COLO668 (cell line): ENCODE results near the gene PINK1.
A peak's percentile ranks its signal among the peaks of the same experiment; 100 is the strongest.
"Not testable (repeated sequence)": the region's sequence is repeated elsewhere in the genome, so short reads cannot be mapped to it uniquely, and the experiment has no call there.

ENCODE experiments used
- DNase-seq: peaks from one replicate; lab custom pipeline; 2025; ENCODE audit not compliant: unreplicated experiment; lab: John Stamatoyannopoulos, UW

PINK1 gene

DNA sequence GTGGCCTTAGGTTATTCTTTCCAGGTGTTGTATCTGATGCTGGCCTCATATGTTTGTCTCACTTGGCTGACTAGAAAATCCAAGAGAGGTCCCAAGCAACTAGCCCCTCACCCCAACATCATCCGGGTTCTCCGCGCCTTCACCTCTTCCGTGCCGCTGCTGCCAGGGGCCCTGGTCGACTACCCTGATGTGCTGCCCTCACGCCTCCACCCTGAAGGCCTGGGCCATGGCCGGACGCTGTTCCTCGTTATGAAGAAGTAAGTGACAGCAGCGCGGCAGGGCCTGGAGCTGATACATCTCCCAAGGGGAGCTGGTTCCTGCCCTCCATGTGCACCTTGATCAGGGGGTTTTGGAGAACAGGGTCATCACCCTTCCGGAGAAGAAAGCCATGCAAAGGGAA lies 11.2 kb downstream of the PINK1 start:
- no peak for DNase-seq

DNA sequence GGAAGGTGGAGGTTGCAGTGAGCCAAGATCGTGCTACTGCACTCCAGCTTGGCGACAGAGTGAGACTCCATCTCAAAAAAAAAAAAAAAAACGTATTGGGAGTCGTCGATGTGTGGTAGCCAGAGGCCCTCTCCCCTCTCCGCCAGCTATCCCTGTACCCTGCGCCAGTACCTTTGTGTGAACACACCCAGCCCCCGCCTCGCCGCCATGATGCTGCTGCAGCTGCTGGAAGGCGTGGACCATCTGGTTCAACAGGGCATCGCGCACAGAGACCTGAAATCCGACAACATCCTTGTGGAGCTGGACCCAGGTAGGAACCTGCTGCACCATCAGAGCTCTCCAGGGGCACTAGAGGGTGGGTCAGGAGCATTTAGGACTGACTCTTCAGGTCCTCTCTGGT lies 12.2 kb downstream of the PINK1 start:
- DNase-seq = no peak

DNA sequence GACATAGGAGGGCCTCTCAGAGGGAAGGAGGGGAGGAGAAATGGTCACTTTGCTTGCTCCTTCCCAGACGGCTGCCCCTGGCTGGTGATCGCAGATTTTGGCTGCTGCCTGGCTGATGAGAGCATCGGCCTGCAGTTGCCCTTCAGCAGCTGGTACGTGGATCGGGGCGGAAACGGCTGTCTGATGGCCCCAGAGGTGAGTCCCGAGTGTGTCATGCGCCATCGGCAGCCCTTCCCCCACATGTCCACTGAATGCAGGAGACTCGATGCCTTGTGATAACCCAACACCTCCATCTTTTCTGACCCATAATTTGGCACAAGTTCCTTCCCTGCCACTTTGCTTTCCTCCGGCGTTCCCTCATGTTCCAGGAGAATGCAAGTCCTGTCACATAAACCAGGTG lies 15.2 kb downstream of the PINK1 start:
- no peak for DNase-seq

DNA sequence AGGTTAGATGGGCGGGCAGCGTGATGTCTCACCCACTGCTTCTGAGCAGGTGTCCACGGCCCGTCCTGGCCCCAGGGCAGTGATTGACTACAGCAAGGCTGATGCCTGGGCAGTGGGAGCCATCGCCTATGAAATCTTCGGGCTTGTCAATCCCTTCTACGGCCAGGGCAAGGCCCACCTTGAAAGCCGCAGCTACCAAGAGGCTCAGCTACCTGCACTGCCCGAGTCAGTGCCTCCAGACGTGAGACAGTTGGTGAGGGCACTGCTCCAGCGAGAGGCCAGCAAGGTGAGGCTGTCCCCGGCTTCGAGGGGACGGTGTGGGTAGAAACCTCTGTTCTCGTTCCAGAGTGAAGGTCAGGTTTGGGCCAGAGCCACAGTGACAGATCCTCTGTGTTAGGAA lies 15.7 kb downstream of the PINK1 start:
- DNase-seq = no peak

DNA sequence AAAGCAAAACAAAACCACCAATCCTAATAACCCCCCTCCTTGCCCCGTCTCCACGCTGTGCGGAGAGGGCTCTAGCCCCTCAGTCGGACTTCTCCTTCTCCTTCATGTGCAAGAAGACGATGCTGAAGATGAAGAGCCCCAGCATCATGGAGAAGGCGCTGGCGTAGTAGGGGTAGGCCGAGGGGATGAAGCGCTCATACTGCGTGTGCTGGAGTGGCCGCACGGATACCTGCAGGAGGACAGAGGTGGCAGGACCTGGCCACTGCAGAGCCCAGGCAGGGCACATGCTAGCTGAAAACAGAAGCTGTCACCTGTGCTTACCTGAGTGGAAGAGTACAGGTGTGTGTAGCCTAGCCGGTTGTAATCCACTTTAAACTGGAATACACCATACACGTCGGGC lies 19.0 kb downstream of the PINK1 start:
- DNase-seq = no peak

DNA sequence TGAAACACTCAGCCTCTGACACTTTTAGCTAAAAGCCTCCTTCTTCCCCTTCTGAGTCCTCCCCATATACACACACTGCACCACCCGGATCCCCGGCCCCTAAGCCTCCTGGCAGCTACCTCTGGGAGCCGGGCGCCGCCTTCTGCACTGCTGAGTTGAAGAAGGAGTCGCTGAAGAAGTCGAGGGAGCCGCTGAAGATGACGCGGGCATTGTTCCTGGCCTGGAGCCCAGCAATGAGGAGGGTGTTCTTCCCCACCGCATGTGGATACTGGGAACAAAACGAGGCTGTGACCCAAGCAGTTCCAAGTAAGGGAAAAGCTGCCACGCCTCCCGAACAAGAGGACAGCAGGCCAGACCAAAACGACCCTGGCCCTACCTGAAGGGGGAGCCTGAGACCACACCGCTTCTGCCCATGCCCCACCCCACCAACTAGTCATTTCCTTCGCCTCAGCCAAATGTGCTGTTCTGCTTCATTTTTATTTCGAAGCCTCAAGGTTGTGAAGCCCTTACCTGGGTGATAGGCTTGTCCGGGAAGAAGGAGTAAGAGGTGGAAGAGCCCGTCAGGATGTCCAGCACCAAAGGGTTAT lies 20.9 kb downstream of the PINK1 start:
- DNase-seq = no peak

DNA sequence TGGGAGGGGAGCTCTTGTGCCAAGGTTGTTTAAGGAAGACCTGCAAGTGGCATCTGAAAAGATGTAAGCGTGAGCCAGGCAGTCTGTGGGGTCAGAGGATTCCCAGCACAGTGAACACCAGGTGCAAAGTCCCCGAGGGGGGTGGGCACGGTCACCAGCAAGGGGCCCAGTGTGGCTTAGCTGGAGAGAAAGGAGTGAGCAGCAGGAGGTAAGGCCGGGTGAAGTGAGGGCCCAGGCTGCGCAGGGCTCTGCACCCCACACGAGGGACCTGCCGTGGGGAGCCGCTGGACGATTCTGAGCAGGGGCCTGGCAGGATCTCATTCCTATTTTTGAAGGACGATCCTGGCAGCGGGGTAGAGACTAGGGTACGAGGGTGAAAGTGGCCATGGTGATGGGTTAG lies 23.8 kb downstream of the PINK1 start:
- DNase-seq = no peak

DNA sequence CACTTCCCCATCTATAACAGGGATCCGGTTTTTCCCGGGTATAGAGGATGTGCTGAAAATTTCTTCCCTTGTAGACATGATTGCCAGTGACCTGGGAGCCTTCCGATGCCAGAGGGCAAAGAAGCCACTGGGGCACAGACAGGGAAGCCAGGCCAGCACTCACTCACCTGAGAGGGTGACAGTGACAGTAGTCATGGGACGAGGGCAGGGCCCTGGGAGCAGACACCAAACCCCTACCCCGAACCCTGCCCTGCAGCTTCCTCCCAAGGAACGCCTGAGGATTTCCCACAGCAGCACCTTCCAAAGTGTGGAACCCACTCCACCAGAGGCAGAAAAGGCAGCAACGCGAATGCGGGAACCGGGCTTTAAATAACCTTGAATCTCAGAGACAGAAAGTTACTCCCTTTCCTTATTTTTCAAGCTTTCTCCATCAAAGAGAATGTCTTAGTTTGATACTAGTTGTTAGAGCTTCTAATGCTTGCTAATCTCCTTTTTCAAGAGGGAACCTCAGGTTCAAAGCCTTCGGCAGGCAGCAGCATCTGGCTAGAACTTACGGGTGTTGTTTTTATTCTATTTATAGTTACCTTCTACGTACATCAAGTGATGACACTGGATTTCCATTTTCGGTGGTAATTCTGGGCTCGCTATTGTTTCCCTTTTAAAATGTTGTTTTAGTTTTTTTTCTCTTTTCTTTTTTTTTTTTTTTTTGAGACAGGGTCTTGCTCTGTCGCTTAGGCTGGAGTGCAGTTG lies 25.1 kb downstream of the PINK1 start:
- no peak for DNase-seq

DNA sequence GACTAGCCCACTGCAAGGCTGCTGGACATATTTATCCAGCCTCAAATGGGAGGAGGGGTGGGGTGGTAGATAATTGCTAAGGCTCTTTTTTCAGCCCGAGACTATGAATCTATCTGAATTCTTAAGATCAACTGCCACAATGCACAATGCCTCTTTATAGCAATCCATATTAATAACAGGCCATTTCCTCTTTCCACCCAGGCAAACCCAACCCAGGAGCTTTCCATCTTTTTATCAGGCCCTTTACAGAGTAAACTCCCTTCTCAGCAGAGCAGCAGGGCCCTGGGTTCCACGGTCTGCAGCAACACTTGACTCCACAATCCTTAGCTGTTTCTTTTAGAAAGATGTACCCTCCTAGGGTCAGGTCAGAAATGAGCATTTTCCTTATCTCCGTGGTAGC lies 27.1 kb downstream of the PINK1 start:
- no peak for DNase-seq

DNA sequence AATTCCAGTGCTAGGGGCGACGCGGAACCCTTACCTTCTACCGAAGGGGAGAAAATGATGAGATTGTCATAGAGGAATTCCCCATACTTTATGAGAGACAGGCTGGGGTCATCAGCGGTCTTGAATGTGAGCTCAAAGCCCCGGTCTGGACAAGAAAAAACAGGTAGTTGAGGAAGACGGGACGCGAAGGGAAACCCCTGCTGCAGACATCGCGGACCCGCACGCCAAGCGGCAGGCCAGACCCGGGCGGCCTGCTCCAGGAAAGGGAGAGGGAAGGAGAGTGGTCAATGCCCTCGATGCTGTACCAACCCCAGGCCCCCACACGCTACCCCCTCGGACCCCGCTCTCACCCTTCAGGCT lies 27.6 kb downstream of the PINK1 start:
- no peak for DNase-seq

DNA sequence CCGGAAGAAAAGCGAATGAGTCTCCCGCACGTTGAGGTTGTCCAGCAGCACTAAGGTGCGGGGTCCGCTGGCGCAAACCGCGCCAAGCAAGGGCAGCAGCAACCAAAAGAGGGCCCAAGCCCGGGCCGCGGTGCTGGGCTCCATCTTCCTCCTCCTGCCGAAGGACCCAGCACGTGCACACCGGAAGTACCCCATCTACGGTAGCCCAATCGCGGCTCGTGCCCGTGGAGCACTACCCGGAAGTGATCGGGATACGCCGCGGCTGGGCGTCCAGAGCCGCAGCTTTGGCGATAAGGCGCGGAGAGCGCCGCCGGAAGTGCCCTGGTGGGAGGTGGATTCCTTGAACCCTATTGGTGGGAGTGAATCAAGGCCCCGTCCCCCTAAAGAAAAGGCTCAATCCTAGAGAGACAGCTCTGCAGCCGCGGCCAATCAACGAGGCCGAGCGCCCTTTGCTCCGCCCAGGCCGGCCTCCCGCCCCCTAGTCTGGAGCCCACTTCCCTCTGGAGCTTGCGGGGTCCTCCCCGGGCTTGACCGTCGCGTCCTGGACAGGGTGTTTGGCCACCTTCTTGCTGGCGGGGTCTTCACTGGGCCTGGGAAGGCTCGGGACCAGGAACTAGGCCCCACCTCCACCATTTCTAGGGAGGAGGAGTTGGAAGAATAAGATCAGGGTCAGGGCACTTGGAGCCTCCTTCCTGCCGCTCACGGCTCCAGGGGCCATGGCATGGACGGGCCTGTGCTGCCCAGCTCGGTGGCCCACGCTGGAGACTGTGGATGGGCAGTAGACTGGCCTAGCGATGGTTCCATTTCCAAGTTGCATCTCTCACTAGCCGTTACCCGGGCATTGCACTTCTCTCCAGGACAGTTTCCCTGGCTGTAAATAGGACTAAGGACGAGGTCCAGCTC lies 28.2 kb downstream of the PINK1 start, which contains the start of gene DDOST:
Gene DDOST (minus strand): TSS at position 163 of the 903 bp plus-strand sequence. CDS start 19 bp downstream, at position 144.
- DNase-seq = peak; percentile 100

DNA sequence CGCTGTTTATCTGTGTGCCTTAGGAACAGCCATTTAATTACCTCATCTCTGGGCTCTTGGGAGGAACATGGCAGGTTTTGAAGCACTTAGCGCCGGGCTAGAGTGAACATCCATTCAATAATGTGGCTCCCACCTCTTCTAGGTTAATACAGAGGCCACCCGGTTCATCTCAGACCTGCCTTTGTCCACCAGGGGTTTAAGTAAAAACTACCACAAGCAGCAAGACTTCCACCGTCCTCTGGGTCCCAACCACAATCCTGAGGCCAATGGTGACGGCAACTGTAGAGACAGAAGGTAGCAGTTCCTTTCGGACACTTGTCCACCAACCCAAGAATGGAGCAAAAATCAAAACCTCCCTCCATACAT lies 28.8 kb downstream of the PINK1 start:
- DNase-seq = no peak

DNA sequence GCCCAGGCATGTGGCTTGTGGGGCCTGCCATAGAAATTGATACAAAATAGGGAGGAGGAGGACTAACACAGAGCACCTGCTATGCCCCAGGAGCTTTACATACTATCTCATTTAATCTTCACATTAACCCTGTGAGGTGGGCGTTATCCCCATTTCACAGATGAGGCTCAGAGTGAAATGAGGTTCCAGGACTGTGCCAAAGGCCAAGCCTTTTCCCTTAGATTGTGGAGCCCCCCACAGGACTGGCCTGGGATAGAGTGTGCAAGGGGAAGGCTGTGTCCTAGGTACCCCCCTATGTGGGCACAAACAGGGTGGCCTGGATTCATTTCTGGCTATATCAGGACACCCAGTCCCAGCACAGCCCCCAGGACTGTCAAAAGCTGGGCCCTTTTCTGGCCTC lies 30.1 kb downstream of the PINK1 start:
- no peak for DNase-seq

DNA sequence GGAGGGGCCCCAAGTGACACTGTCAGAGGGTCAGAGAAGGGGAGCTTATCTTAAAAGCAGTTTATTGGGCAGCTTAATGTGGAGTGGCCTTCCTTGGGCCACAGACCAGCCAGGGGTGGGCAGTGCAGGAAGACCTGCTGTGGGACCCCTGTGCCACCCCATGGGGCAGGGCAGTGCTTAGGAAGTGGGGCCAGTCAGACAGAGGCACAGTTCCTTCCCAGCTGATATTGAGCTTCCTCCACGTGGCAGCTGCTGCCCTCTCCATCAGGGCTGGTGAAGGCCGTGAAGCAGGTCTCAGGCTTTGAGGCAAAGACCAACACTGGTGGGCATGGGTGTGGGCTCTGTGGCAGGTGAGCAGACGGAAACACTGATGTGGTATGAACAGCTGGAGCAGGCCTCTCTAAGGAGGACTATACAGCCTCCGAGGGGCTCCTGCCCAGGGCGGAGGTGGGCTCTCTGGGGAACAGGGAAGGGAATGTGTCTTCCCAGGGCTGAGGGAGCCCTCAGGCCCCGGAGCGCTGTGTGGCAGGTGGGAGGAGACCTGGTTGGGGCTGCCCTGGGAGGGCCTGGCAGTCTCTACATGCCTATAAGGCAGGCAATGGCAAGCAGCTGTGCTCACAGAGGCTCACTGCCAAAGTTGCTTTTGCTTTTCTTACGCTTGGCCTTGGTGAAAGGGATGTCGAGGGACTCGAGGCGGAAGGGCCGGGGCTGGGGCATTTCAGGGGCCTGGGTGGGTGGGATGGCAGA lies 30.9 kb downstream of the PINK1 start:
- DNase-seq = no peak

DNA sequence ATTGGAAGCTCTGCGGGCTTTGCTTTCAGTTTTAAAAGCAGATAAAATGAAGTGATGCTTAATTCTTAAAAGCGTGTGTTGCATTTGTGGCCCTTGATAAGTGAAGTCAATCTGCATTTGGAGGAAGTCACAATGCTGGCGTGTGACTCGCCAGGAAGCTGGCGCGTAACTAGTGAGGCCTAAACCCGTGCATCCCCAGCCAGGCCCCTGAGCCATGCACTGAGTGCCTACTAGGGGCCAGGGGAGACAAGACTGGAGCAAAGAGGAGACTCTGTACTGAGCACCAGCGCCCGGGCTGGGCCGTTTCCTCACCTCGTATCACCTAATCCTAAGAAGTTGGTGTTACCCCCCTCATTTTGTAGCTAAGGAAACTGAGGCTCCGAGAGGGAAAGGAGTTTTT lies 32.5 kb downstream of the PINK1 start:
- no peak for DNase-seq

DNA sequence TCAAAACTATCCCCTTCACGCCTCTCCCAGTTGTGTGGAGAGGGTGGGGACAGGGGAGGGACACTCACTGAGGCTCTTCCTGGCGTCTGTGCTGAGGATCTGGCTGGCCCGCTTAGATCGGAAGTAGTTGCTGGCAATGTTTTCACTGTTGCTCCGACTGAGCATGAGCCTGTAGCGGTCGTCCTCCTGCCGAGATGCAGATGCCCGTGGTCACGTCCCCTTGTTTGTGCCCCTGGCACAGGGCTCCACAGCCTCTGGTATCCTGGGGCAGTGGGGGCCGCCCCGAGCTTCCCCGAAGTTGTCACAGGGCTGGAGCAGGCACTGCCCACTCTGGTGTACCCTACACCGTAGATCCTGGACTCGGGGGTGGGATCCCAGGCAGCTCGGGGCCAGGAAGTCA lies 32.9 kb downstream of the PINK1 start:
- DNase-seq = no peak

DNA sequence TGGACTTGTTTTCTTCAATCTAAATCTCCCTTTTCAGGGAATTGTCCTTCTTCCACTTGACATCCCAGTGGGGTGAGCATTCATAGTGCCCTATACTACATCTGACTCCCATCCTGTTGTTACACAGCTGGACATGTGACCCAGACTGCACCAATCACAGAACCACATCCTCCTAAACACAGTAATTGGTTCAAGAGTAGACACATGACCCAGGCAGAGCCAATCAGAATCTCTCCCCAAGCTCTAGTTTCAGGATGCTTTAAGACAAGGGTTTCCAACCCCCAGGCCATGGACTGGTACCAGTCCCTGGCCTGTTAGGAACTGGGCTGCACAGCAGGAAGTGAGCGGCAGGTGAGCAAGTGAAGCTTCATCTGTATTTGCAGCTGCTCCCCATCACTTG lies 33.5 kb downstream of the PINK1 start:
- DNase-seq = peak; percentile 52

DNA sequence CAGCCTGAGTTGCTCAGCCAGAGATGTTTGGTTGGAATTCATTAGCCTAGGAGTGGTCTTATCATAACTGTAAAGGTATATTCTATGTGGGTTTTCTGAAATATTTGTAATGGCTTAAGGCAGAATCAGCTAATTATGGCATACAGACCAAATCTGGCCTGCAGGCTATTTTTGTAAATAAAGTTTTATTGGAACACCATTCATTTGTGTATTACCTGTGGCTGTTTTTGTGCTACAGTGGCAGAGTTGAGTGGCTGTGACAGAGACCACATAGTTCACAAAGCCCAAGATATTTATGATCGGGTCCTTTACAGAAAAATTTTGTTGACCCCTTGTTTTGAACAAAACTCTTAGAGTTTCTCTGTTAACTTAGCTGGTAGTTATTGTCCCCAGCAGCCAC lies 35.3 kb downstream of the PINK1 start:
- DNase-seq = no peak

DNA sequence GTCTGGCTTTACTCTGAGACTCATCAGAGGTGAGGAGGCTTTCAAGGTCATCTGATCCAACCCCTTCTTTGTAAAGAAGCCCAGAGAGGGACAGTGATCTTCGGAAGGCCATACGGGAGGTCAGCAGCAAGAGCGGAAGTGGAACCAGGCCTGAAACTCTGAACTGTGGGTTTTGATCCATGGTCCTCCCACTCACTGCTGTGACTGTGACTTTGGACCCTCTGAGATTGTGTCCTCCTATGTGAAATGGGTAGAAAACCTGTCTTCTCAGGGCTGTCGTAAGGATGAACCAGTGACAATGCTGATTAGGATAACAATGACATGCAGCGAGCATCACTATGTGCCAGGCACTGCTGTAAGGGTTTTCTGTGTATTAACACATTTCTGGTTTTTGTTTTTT lies 37.7 kb downstream of the PINK1 start:
- no peak for DNase-seq

DNA sequence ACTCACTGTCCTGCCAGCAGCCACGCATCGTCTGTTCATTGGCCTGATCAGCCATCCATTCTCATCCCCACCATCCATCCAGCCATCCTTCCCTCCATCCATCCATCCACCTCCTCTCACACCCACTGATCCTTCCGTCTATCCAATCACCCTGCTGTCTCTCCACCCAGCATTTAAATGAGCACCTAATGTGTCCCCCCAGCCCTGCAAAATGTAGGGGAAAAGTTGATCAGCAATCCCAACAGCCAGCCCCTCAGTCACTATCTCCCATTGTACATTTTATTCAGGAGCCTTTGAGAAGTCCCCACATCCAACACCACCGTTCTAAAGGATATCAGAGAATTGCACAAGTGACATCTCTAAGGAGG lies 39.0 kb downstream of the PINK1 start:
- no peak for DNase-seq

DNA sequence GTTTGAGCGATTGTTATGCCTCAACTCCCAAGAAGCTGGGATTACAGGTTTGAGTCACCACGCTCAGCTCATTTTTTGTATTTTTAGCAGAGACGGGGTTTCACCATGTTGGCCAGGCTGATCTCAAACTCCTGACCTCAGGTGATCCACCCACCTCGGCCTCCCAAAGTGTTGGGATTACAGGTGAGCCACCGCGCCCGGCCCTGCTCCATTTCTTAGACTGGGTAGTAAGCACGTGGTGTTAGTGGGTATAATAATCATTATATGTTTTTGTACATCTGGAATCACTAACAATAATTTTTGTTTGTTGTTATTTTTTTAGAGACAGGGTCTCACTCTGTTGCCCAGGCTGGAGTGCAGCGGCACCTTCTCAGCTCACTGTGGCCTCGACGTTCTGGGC lies 40.4 kb downstream of the PINK1 start:
- not testable (repeated sequence) for DNase-seq
